H1 (cell line): Measurements from ENCODE around the gene ITGB4. TPM values are rescaled to one million over a fixed set of nuclear protein-coding genes. Genes with fewer than 3 reads are reported as not detected.

ENCODE experiments used
- EGR1 ChIP-seq: IDR thresholded peaks from 2 replicates; pipeline ENCODE4 v1.6.1; 2011; ENCODE audit warnings: low read depth, low read length, borderline replicate concordance
- EP300 ChIP-seq, 2 experiments: IDR thresholded peaks; 1 replicate in 1 of 2; 2 replicates in 1 of 2; pipeline ENCODE4 v1.6.1; 2011 to 2012; ENCODE audit warnings: low read depth in 2 of 2, low read length in 2 of 2, mild to moderate bottlenecking in 2 of 2, borderline replicate concordance in 1 of 2, inconsistent platforms in 1 of 2, moderate library complexity in 1 of 2
- SAP30 ChIP-seq: fragments of 300-600 bp; sonication (generic); IDR thresholded peaks from 2 replicates; pipeline ENCODE4 v1.7.1; 2012; ENCODE audit warnings: low read length, moderate library complexity, mild to moderate bottlenecking, inconsistent platforms; ENCODE audit not compliant: insufficient read depth, insufficient replicate concordance
- polyA plus RNA-seq, 7 experiments: library from polyadenylated mRNA; depleted of rRNA in 3 of 7; stranded (reverse) in 5 of 7; unstranded in 2 of 7; fragments of >200 nt in 5 of 7; fragments of 200-250 nt in 2 of 7; gene quantifications; 1 replicate in 5 of 7; 2 replicates in 1 of 7; 4 replicates in 1 of 7; pipeline versions ENCODE4 v1.2.1 to v1.2.3, GENCODE V29; 2011 to 2013; ENCODE audit warnings: missing spikeins in 2 of 7, mixed read lengths in 2 of 7
- total RNA-seq: library from RNA; stranded (reverse); fragmentation: NEBNext Ultra II Directional; extraction: Animal tissue kit (Norgen Biotek cat#: 25700); gene quantifications from 2 replicates; pipeline ENCODE4 v1.2.1, GENCODE V29; 2021

The ITGB4 gene
- total and polyA plus RNA-seq, 2 of the 8 experiments (the other 6 are each of a cell fraction or from before 2014, with no cell fraction given) = 5.2 to 5.6 TPM

DNA sequence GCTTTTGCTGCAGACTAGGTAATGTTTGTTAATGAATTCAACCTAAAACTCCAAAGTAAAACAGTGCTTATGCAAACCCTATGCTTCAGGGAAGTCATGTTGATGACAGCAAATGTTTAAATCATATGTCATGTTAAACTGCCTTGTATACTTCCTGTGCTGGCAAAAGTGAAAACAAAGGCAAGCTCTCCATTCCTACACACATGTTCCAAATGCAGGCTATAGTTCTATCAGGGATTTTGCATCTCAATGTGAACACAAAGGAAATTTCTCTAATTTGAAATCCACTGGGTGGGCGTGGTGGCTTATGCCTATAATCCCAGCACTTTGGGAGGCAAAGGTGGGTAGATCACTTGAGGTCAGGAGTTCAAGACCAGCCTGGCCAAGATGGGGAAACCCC is 82.6 kb downstream of the ITGB4 start (continued):
- TF ChIP-seq EGR1 = no peak
- no peak for TF ChIP-seq EP300 (IDR thresholded peaks at IDR 0.05; ENCODE audit: borderline replicate concordance in 1 of 2, low read depth in 2 of 2, low read length in 2 of 2)
- no peak for TF ChIP-seq SAP30
- TF ChIP-seq, all 59 proteins: peak for 0
